Measurements from ENCODE around the gene TLE2.
"Not testable (repeated sequence)": the region's sequence is repeated elsewhere in the genome, so short reads cannot be mapped to it uniquely, and the experiment has no call there.

Gene TLE2

GRCh38 chr19:2983351-2984214, 45.5 kb downstream of the TLE2 start:
- peak; percentile 28 for DNase-seq (ENCODE audit: low read depth)

DNA sequence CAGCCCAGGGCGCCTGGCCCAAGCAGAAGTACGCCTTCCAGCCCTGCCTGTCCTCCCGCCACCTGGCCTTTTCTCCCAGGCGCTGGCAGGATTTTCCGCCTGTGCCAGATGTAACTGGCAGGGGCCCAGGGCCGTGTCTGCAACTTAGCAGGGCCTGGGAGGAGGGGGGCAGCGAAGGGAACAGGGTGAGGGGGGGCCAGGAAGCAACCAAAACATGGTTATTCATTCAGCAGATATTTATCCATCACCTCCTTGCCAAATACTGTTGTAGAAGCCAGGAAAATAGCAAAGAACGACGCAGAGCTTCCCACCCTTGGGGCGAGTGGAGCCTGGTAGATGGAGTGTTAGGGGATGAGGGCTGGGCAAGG, 46.1 kb downstream of the TLE2 start:
- DNase-seq (ENCODE audit: low read depth): peak; percentile 72

GRCh38 chr19:2982561-2982960, 46.5 kb downstream of the TLE2 start:
- DNase-seq (ENCODE audit: low read depth): no peak

GRCh38 chr19:2981898-2982297, 47.2 kb downstream of the TLE2 start:
- no peak for DNase-seq (ENCODE audit: low read depth)

DNA sequence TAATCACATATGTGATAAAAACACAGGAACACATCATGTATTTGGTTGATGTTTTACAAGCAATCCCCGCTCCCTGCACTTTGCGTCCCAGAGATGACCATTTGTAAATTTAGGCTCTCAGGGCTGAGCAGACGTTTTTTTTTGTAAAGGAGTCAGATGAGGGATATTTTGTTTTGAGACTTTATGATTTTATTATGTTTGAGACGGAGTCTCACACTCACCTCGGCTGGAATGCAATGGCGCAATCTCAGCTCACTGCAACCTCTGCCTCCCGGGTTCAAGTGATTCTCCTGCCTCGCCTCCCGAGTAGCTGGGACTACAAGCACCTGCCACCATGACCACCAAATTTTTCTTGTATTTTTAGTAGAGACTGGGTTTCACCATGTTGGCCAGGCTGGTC, 50.3 kb downstream of the TLE2 start:
- peak; percentile 26 for DNase-seq (ENCODE audit: low read depth)

GRCh38 chr19:2978166-2978767, 50.8 kb downstream of the TLE2 start:
- DNase-seq (ENCODE audit: low read depth): peak; percentile 14

- no peak for DNase-seq (ENCODE audit: low read depth)
These were observed 51.3 kb downstream of the TLE2 start for GRCh38 chr19:2977746-2978138.

DNA sequence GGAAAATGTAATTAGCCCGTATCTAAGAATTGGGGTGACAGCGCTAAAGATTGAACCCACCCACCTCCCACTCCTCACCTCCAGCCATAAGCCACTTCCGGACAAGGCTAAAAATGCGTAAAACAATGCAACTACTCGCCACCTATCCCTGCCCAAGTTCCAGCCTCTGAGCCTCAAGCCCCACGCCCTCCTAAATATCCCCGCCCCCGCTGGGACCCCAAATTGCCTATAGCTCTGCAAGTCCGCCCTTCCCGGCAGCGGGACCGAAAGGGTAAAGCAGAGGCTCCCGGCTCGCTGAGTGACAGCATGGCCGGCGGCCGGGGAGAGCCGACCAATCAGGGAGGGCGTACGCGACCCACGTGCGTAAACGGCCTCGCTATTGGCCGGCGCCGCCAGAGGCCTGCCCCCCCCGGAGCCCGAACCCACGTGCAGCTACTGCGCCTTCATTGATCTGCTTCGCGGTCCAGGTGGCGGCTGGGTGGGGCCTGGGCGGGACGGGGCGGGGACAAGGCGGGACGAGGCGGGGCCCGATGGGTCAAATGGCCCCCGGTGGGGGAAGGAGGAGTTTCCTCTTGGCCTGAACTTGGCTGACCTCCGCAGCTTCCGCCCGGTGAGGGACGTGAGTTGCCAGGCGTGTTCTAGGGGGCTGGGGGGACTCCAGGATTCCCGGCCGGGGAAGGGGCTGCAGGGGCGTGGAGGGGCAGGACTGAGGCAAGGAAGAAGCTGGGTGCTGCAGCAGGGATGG, 51.9 kb downstream of the TLE2 start, which contains the start of gene TLE6:
Gene TLE6 (plus strand): TSS at position 564 of the 745 bp plus-strand sequence. CDS start 670 bp downstream, outside the sequence.
- peak; percentile 94 for DNase-seq (ENCODE audit: low read depth)

- no peak for DNase-seq (ENCODE audit: low read depth)
These were observed 52.5 kb downstream of the TLE2 start for GRCh38 chr19:2976609-2977000.

GRCh38 chr19:2974342-2975041, 54.6 kb downstream of the TLE2 start:
- DNase-seq (ENCODE audit: low read depth): peak; percentile 65

DNA sequence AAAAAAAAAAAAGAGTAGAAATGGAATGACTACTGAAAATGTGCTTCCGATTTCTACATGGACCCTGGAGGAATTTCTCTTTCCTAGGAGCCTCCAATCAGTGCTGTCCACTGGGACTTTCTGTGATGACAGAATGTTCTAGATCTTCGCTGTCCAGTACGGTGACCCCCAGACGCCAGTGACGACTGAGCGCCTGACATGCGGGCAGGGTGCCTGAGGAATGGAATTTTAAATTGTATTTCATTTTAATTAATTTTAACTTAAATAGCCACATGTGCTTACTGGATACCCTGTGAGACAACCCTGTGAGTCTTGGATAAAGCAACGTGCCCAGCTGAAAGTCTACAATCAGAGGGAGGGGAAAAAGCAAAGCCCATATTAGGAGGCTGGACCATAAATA, 55.9 kb downstream of the TLE2 start:
- no peak for DNase-seq (ENCODE audit: low read depth)

- peak; percentile 53 for DNase-seq (ENCODE audit: low read depth)
These were observed 58.8 kb downstream of the TLE2 start for GRCh38 chr19:2970201-2970835.

GRCh38 chr19:2969104-2969504, 60.0 kb downstream of the TLE2 start:
- DNase-seq (ENCODE audit: low read depth): no peak

DNA sequence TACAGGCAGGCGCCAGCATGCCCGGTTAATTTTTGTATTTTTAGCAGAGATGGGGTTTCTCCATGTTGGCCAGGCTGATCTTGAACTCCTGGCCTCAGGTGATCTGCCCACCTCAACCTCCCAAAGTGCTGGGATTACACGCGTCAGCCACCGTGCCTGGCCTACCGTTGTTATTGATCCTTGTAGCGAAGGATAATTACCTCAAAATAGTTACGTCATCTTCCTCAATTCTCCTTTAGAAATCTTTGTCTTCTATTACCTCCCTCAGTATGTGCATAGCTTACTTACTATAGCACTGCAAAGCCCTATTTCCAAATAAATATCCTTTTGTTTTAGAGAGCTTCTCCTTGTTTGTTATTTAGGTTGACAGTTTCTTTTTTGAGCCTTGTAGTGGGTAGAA, 61.1 kb downstream of the TLE2 start:
- DNase-seq (ENCODE audit: low read depth): no peak

DNA sequence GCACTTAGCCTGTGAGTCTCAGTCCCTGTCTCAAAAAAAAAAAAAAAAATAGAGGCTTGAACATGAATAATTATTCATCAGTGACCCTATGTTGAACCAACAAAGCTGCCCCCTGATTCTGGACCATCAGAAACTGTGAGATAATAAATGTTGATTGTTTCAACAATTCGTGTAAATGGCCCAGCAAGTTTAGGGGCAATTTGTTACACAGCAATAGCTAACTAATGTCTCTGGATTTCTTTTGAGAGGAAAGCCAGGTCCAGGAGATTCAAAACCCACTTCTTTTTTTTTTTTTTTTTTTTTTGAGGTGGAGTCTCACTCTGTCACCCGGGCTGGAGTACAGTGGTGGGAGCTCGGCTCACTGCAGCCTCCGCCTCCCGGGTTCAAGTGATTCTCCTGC, 64.2 kb downstream of the TLE2 start:
- DNase-seq (ENCODE audit: low read depth): no peak

- not testable (repeated sequence) for DNase-seq (ENCODE audit: low read depth)
These were observed 65.4 kb downstream of the TLE2 start for GRCh38 chr19:2963631-2964030.

- no peak for DNase-seq (ENCODE audit: low read depth)
These were observed 66.0 kb downstream of the TLE2 start for GRCh38 chr19:2963122-2963521.

DNA sequence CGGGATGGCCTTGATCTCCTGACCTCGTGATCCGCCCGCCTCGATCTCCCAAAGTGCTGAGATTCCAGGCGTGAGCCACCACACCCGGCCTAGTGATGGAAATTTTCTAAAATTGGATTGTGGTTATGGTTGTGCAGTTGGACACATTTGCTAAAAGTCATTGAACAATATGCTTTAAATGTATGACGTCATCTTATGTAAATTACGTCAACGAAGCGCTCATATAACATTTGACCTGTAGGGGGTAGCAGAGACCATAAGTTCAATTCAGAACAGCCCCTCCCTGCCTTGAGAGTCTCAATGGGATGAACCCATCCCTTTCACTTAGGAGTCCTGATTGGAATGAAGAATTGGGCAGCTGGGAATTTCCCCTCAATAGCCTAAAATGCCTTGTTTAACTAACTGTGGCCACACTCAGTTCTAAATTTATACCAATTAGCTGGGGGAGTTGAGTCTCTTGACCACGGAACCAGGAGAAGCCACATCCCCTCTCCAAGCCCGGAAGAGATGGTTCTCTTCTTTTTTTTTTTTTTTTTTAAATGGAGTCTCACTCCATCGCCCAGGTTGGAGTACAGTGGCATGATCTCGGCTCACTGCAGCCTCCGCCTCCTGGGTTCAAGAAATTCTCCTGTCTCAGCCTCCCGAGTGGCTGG, 66.9 kb downstream of the TLE2 start:
- peak; percentile 46 for DNase-seq (ENCODE audit: low read depth)

DNA sequence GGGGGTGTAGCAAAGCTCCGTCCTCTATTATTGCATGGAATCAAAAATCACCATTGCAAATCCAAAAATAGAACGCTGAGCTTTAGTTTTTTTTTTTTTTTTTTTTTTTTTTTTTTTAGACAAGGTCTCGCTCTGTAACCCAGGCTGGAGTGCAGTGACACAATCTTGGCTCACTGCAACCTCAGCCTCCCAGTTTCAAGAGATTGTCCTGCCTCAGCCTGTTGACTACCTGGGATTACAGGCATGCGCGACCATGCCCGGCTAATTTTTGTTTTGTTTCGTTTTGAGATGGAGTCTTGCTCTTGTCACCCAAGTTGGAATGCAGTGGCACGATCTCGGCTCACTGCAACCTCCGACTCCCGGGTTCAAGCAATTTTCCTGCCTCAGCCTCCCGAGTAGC, 69.0 kb downstream of the TLE2 start:
- no peak for DNase-seq (ENCODE audit: low read depth)

DNA sequence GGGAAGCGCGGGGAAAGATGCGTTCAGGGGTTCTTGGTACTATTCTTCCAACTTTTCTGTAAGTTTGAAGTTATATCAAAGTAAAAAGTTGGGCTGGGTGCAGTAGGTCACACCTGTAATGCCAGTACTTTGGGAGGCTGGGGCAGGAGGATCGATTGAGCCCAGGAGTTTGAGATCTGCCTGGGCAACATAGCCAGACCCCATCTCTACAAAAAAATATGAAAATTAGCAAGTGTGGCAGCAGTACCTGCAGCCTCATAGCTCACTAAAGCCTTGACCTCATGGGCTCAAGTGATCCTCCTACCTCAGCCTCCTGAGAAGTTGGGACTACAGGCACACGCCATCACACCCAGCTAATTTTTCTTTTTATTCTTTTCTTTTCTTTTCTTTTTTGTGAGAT, 71.9 kb downstream of the TLE2 start:
- DNase-seq (ENCODE audit: low read depth): no peak

DNA sequence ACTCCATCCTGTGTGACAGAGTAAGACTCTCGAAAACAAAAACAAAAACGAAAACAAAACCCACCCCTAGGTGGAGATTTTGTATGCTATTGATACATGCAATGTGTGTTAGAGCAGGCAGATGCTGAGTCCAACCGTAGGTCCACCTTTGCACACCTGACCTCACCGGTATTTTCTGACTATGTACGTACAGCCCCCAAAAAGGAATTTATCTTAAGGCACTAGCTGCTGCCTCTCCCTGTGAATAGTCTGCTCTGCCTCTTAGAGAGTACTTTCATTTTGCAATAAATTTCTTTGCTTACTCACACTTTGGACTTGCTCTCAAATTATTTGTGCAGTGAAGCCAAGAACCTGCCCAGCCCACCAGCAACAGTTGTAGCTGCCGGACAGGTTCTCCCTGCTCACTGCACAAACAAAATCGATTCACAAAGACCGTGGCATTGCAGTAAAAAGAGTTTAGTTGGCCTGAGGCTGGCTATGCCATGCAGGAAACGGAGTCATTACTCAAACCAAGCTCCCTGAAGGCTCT, 76.1 kb downstream of the TLE2 start:
- no peak for DNase-seq (ENCODE audit: low read depth)
